ENCODE measurements around the gene TOR2A.

The TOR2A gene

DNA sequence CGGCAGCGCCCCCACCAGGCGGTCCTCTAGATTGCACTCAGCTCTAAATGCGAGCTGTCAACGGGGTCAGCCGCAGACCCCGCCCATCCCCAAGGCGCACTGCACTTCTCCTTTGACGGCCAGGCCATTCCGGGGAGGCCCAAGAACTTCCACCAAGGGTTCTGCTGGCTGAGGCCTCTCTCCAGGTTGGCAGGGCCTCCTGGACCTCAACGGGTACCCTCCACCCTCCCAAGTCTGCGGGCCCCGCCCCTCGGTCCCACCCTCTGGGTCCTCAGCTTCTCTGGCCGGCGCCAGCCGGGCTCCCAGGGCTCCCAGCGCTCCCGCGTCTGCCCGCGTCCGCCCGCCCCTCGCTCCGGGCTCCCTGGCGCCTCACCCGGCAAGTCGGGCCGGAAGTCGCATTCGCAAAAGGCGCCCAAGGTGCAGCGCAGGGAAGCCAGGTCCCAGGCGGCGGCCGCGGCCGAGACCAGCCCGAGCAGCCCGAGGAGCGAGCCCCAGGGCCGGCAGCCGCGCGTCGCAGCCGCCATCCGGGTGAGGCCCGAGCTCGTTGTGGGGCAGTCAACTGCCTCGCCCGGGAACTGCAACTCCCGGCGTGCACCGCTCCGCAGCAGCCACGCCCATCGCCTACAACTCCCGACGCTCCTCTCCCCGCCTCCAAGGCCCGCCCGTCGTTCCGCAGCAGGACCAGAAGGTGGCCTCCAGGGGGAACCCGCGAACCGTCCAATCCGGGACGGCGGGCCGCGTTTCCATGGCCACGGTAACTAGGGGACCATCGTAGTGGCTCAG, at the start of gene TOR2A:
Gene TOR2A (minus strand): TSS at position 548 of the 783 bp plus-strand sequence. CDS start 24 bp downstream, at position 524.
- TF ChIP-seq GATA1 (IDR thresholded peaks at IDR 0.05; ENCODE audit: low read depth, low read length) (no peak), POLR2A (IDR thresholded peaks at IDR 0.05; ENCODE audit: low read length) (peak; percentile 91)
- peak; percentile 99 for DNase-seq

GRCh38 chr9:127783111-127784008, 48.3 kb upstream of the TOR2A start:
- peak; percentile 31 to 43 for DNase-seq
- TF ChIP-seq POLR2A (IDR thresholded peaks at IDR 0.05; ENCODE audit: low read length) (no peak), GATA1 (IDR thresholded peaks at IDR 0.05; ENCODE audit: low read depth, low read length) (no peak)

DNA sequence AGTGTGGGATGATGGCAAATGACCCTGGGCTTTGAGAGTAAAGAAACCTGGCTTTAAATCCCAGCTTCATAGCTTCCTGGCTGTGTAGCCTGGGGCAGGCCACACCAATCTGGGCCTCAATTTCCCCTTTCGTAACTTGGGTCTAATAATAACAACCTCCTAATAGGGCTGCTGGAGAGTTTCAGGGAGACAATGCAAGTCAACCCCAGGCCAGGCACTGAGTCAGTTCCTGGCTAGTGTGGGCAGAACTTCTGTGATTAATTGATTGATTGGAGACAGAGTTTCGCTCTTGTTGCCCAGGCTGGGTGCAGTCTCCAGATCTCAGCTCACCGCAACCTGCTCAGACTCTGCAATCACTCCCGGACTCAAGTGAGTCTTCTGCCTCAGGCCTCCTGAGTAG, 46.7 kb upstream of the TOR2A start:
- TF ChIP-seq GATA1 (IDR thresholded peaks at IDR 0.05; ENCODE audit: low read depth, low read length) (no peak), POLR2A (IDR thresholded peaks at IDR 0.05; ENCODE audit: low read length) (no peak)
- DNase-seq = no peak

DNA sequence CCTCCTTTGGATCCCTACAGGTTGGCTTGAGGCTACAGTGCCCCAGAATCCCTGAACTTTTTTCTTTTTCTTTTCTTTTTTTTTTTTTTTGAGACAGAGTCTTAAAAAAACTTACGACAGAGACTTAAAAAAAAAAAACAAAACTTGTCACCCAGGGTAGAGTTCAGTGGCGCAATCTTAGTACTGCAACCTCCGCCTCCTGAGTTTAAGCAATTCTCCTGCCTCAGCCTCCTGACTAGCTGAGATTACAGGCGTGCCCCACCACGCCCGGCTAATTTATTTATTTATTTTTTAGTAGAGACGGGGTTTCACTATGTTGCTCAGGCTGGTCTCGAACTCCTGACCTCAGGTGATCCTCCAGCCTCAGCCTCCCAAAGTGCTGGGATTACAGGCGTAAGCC, 45.8 kb upstream of the TOR2A start:
- peak in 1 of 2 experiments; percentile 40 for DNase-seq

DNA sequence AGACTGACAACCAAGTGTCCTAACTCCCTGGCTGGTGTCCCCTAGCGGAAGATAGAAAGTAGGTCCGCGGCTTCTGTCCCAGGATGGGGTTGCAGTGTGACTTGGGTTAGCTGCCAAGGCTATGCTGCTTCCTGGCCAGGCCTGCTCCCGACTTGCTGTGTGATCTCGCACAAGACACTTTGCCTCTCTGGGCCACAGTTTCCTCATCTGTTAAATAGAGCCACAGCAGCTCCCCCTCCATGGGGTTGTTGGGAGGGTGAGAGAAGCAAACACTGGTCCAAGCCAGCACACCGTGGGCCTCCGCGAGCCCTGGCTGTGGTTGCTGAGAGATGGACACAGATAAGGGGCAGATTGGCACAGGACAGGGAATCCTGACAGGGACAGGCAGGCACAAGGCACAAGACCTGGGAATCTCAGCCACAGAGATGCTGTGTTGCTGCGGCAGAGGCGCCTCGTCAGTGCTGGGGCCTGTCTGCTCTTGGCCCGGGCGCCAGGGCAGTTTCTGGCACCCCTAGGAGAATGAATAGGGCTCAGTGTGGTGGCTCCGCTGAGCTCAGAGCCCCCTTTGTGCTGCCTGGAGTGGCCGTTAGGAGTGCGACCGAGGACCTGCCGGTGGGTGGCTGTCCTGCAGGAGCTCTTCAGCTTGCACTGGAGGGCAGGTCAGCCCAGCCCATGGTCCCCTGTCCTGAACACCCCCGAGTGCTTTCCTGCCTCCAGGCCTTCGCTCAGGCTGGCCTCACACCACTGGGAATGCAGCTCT, 45.2 kb upstream of the TOR2A start:
- TF ChIP-seq POLR2A (IDR thresholded peaks at IDR 0.05; ENCODE audit: low read length) = no peak
- TF ChIP-seq GATA1 (IDR thresholded peaks at IDR 0.05; ENCODE audit: low read depth, low read length) = no peak
- DNase-seq = no peak

- TF ChIP-seq GATA1 (IDR thresholded peaks at IDR 0.05; ENCODE audit: low read depth, low read length) (no peak), POLR2A (IDR thresholded peaks at IDR 0.05; ENCODE audit: low read length) (no peak)
- peak; percentile 28 to 79 for DNase-seq
Measured at GRCh38 chr9:127779136-127779981, 44.3 kb upstream of the TOR2A start.

DNA sequence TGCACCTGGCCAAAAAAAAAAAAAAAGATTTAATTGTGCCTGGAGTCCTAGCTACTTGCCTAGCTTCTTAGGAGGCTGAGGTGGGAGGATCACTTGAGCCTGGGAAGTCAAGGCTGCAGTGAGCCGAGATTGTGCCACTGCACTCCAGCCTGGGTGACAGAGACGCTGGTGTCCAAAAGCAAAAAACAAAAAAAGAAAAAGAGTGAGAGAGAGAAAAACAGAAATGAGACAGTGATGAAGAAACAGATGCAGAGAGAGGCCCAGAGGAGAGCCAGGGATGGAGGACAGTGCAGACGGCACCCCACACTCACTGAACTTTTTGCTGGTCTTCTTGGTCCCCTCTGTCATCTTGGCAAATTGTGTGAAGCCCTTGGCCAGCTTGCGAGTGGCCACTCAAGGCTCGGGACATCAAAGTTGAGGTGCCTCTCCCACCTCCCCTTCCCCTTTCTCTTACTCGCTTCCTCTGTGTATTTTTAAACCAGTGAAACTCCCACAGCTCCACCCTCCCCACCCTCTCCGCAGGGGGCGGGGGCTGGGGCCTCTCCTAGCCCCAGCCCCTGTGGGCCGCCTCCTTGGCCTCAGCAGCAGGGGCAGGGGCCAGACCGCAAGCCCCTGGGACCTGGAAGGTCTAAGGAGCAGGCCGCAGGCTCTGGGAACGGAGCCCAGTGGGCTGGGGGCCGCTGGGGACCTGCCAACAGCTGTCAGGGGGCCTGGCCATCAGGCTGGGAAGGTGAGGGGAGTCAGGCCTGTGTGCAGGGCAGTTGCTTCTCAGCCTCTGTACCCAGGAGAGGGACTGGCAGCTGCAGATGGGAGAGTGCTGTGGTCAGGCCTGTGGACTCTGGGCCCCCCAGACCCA, 43.4 kb upstream of the TOR2A start, which contains the start of gene SH2D3C:
Gene SH2D3C (minus strand): TSS at position 387 of the 856 bp plus-strand sequence. CDS start 39 bp downstream, at position 348.
- DNase-seq = peak in 1 of 2 experiments; percentile 48
- TF ChIP-seq POLR2A (IDR thresholded peaks at IDR 0.05; ENCODE audit: low read length) (no peak), GATA1 (IDR thresholded peaks at IDR 0.05; ENCODE audit: low read depth, low read length) (no peak)

DNA sequence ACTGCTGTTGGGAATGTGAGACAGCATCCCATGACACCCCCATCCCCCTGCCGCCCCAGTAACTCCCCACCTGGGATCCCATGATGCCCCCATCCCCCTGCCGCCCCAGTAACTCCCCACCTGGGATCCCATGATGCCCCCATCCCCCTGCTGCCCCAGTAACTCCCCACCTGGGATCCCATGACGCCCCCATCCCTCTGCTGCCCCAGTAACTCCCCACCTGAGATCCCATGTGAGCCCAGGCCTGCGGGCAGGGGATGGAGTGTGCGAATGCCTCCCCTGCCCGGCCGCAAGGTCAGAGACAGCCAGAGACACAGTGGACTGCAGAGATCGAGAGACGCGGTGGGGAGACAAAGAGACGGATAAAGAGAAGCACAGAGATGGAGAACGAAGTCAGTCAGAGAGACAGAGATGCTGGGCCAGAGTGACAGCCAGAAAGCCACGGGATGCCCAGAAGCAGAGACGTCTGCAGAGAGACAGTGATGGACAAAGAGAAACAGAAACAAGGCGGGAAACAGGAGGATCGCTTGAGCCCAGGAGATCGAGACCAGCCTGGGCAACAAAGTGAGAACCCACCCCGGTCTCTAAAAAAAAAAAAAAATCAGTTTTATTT, 42.4 kb upstream of the TOR2A start:
- DNase-seq = no peak

DNA sequence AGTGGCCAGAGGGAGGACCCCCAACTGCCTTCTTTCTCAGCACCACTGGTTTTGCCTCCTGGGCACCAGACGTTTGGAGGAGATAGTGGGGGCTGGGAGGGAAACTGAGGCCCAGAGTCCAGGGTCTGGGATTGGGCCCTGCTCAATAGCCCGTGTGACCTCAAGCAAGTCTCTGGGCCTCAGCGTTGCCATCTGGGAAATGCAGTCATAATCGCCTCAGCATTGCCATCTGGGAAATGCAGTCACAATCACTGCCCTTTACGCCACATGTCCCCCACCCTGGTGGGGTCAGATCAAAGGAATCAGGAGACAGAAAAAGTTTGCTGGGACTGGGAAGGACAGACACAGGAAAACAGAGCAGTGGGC, 41.8 kb upstream of the TOR2A start:
- no peak for DNase-seq
- TF ChIP-seq POLR2A (IDR thresholded peaks at IDR 0.05; ENCODE audit: low read length) (no peak), GATA1 (IDR thresholded peaks at IDR 0.05; ENCODE audit: low read depth, low read length) (no peak)

More for the DNA sequence above, 42.4 kb upstream of the TOR2A start:
- no peak for TF ChIP-seq GATA1 (IDR thresholded peaks at IDR 0.05; ENCODE audit: low read depth, low read length)
- no peak for TF ChIP-seq POLR2A (IDR thresholded peaks at IDR 0.05; ENCODE audit: low read length)

GRCh38 chr9:127776195-127776923, 41.3 kb upstream of the TOR2A start:
- no peak for TF ChIP-seq GATA1 (IDR thresholded peaks at IDR 0.05; ENCODE audit: low read depth, low read length)
- TF ChIP-seq POLR2A (IDR thresholded peaks at IDR 0.05; ENCODE audit: low read length) = no peak
- DNase-seq = peak; percentile 76 to 84

DNA sequence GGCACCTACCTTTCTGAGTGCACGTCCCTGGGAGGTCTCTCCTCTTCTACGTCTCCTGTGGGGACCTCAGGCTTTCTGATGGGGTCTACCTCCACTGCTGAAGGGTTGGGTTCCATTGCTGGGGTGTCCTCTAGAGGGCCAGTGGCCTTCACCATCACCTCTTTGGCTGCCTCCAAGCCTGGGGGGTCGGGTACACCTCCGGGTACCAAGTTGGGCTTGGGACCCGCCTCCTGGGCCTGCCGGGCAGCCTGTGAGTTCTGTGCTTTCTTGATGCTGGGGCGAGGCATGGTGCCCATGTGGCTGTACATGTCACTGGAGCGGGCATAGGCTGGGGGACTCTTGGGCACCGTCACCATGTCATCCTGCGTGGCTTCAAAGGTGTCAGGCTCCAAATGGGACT, 38.9 kb upstream of the TOR2A start:
- no peak for DNase-seq
- TF ChIP-seq GATA1 (IDR thresholded peaks at IDR 0.05; ENCODE audit: low read depth, low read length) (no peak), POLR2A (IDR thresholded peaks at IDR 0.05; ENCODE audit: low read length) (no peak)
